WI38 (cell line): Measurements from ENCODE around the gene FNDC7.

Experiments used
- H3K4me3 ChIP-seq: 2 replicates; pipeline ENCODE4 v1.5.1; 2011; ENCODE audit warnings: low read depth, mild to moderate bottlenecking, control low read depth, low read length
- CTCF ChIP-seq: IDR thresholded peaks from 2 replicates; pipeline ENCODE4 v1.5.1; 2012; ENCODE audit warnings: low read depth, mild to moderate bottlenecking, control low read depth, low read length

Gene FNDC7

GRCh38 chr1:108716437-108717230 is 3.9 kb downstream of the FNDC7 start:
- no peak for TF ChIP-seq CTCF
- no peak overlapping the region for H3K4me3 ChIP-seq

GRCh38 chr1:108717774-108718316 is 5.1 kb downstream of the FNDC7 start:
- no peak for TF ChIP-seq CTCF

DNA sequence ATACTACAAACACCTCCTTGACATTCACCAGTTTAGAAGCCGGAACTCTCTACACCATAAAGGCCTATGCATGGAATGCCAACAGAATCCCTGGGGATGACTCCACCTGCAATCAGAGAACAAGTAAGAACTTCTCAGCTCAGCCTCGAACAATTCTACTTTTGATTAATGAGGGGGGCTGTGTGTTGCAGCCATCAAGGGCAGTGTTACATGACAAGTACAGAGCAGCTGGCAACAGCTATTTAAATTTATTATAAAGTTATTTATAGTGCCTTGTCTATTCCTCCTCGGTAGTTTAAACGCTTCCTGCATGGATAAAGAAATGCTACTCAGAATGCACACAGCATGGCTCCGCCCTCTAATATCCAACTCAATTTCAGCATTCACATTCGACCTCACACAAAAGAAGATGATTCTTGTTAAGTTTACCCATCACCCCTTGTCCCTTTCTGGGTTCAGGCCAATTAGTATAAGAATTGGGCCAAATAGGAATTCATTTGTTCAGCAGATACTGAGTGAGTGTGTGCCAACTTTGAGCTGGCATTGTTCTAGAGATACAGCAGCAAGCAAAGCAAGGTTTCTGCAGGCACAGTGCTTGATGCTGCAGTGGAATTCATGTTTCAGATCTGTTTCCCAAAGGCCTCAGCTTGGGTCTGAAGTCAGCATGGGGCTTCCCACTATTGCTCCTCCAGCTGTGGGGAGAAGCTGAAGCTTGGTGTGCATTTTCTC is 6.4 kb downstream of the FNDC7 start:
- H3K4me3 ChIP-seq = no peak overlapping the region
- no peak for TF ChIP-seq CTCF

More at GRCh38 chr1:108717774-108718316, 5.1 kb downstream of the FNDC7 start:
- no peak overlapping the region for H3K4me3 ChIP-seq

DNA sequence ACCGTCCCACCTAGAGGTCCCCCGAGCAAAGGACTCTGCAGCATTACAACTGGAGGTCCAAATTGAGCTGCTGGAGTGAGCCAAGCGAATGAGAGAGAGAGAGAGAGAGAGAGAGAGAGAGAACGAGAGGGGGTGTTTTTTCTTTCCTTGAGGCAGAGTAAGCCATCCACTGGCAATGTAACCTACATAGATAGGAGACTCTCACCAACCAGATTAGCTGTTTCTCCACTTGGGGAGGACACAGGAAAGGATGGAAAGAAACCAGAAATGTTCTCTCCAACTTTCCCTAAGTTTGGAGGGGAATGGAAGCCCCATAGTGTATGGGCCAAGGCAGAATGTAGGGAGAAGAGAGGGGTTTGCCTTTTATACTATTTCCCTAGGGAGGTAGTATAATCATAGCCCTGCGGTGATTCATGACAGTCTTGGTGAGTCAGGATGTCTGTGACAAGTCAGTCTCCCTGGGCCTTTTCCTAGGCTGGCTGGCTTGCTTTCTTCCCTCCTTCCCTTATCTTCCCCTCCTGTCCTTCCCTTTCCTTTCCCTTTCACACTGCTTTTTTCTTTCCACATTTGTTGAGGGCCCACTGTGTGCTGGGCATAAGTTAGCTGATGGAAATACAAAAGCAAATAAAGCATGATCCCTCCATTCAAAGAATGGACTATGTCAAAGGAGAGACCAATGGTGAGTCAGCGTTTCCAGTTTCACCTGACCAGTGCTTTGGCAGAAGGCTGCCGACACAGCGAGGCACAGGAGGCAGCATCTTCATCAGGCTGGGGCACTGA is 7.1 kb downstream of the FNDC7 start:
- no peak for TF ChIP-seq CTCF
- 0 out of 2 replicates have a peak overlapping the region, but pooled peaks have one; percentile 2 for H3K4me3 ChIP-seq

GRCh38 chr1:108722292-108722691 is 9.6 kb downstream of the FNDC7 start:
- no peak for TF ChIP-seq CTCF
- H3K4me3 ChIP-seq = peak overlapping the region; percentile 14; the same call in 1 of the 2 replicates

DNA sequence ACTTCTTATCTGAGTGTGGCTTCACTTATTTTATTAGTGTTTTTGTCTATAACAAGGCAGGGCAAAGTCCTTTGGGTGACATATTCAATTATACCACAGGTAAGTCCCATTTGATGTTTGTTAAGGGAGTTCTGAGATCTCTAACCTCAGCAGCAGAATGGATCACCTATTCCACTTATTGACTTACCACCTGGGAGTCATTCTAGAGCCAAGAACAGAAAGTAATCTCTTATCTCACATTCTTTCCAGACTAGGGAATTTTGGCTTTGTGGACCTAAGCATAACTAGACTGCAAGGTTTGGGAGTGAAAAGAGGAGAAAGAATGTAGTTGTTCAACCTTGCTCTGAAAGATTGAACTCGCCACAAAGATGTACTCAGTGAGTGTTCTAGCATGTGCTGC is 13.2 kb downstream of the FNDC7 start:
- no peak overlapping the region for H3K4me3 ChIP-seq
- TF ChIP-seq CTCF = no peak
